Spinal cord (tissue), 10 donors: ENCODE data around the gene CYFIP1. TPM values are rescaled to one million over a fixed set of nuclear protein-coding genes. Genes with fewer than 3 reads are reported as not detected.

Experiments
- DNase-seq, 6 donors: peaks; one replicate each; pipeline versions ENCODE4 v3.0.0 to v3.0.0-alpha.2; 2013 to 2015; ENCODE audit warnings: low spot score in 6 of 6, low read depth in 4 of 6
- H3K27ac ChIP-seq: one replicate; pipeline ENCODE4 v1.5.1; 2013; ENCODE audit warnings: low read depth, low read length, control low read depth
- H3K27me3 ChIP-seq: one replicate; pipeline ENCODE4 v1.6.1; 2013; ENCODE audit warnings: low read length; ENCODE audit not compliant: control insufficient read depth, insufficient read depth
- H3K36me3 ChIP-seq: one replicate; pipeline ENCODE4 v1.6.1; 2013; ENCODE audit warnings: low read length; ENCODE audit not compliant: control insufficient read depth, insufficient read depth
- H3K4me1 ChIP-seq: one replicate; pipeline ENCODE4 v1.6.1; 2013; ENCODE audit warnings: low read length; ENCODE audit not compliant: control insufficient read depth, insufficient read depth
- H3K4me3 ChIP-seq: one replicate; pipeline ENCODE4 v1.5.1; 2013; ENCODE audit warnings: low read depth, low read length, control low read depth
- H3K9me3 ChIP-seq: one replicate; pipeline ENCODE4 v1.6.1; 2013; ENCODE audit warnings: low read length; ENCODE audit not compliant: control insufficient read depth, insufficient read depth
- WGBS: methylation state at CpG from one replicate; pipeline ENCODE4 v1.1.5; 2013; ENCODE audit warnings: missing lambda C conversion rate; ENCODE audit not compliant: insufficient coverage; 5-methylcytosine and 5-hydroxymethylcytosine counted together
- polyA plus RNA-seq, 2 donors: library from polyadenylated mRNA; unstranded; fragments of 120-200 nt; gene quantifications; one replicate each; pipeline ENCODE4 v1.2.1, GENCODE V29; 2013; ENCODE audit not compliant: insufficient read length in 2 of 2
- total RNA-seq, 2 donors: library from RNA; depleted of rRNA in 1 of 2; stranded (reverse); fragments of 120-200 nt in 1 of 2; fragments of >200 nt in 1 of 2; gene quantifications; one replicate each; pipeline versions ENCODE4 v1.2.3 to v1.2.4, GENCODE V29; 2013 to 2014
- donor health status: healthy.

CYFIP1 gene
- total and polyA plus RNA-seq, 4 donors: 81.4 to 98.9 (median 88.7) TPM

- no peak overlapping the region for H3K27ac ChIP-seq
Observed at GRCh38 chr15:22973286-22973685, 6.9 kb downstream of the CYFIP1 start.

GRCh38 chr15:22969489-22969888, 10.7 kb downstream of the CYFIP1 start:
- no CpG with 5 or more reads among the region's 3 CpGs for WGBS
- DNase-seq: no peak
- H3K4me1 ChIP-seq: peaks cover 12% of the 10 kb centered on the region
- peaks cover 5% of the 10 kb centered on the region for H3K9me3 ChIP-seq
- H3K36me3 ChIP-seq: no peaks in the 10 kb centered on the region
- H3K27ac ChIP-seq: no peak overlapping the region
- no peaks in the 10 kb centered on the region for H3K27me3 ChIP-seq
- H3K4me3 ChIP-seq: no peak overlapping the region

More at GRCh38 chr15:22973286-22973685, 6.9 kb downstream of the CYFIP1 start:
- H3K27me3 ChIP-seq: no peaks in the 10 kb centered on the region
- no peak overlapping the region for H3K4me3 ChIP-seq
- 74% methylated on average over 3 of the region's 5 CpGs for WGBS
- H3K36me3 ChIP-seq: no peaks in the 10 kb centered on the region
- no peaks in the 10 kb centered on the region for H3K4me1 ChIP-seq
- peaks cover 5% of the 10 kb centered on the region for H3K9me3 ChIP-seq
- DNase-seq: no peak

GRCh38 chr15:22968366-22968765, 11.8 kb downstream of the CYFIP1 start:
- Histone ChIP-seq H3K36me3 (no peaks in the 10 kb centered on the region), H3K9me3 (peaks cover 5% of the 10 kb centered on the region), H3K4me3 (no peak overlapping the region), H3K27me3 (no peaks in the 10 kb centered on the region), H3K27ac (no peak overlapping the region), H3K4me1 (peaks cover 16% of the 10 kb centered on the region)
- WGBS: 75% methylated on average over 5 of the region's 5 CpGs
- DNase-seq: no peak

GRCh38 chr15:22967084-22967770, 12.9 kb downstream of the CYFIP1 start:
- WGBS: 89% methylated on average over 11 of the region's 15 CpGs
- peaks cover 19% of the 10 kb centered on the region for H3K4me1 ChIP-seq
- H3K27ac ChIP-seq: no peak overlapping the region
- no peak for DNase-seq
- H3K36me3 ChIP-seq: no peaks in the 10 kb centered on the region
- H3K9me3 ChIP-seq: peaks cover 5% of the 10 kb centered on the region
- no peaks in the 10 kb centered on the region for H3K27me3 ChIP-seq
- H3K4me3 ChIP-seq: no peak overlapping the region

- 77% methylated on average over 14 of the region's 20 CpGs for WGBS
- H3K4me3 ChIP-seq: no peak overlapping the region
Observed at GRCh38 chr15:22966321-22967083, 13.7 kb downstream of the CYFIP1 start.

GRCh38 chr15:22963641-22964040, 16.5 kb downstream of the CYFIP1 start:
- no peak for DNase-seq
- H3K27ac ChIP-seq: no peak overlapping the region
- no peaks in the 10 kb centered on the region for H3K27me3 ChIP-seq
- peaks cover 8% of the 10 kb centered on the region for H3K36me3 ChIP-seq
- no peak overlapping the region for H3K4me3 ChIP-seq
- H3K4me1 ChIP-seq: peaks cover 38% of the 10 kb centered on the region
- WGBS: 79% methylated on average over 8 of the region's 12 CpGs
- no peaks in the 10 kb centered on the region for H3K9me3 ChIP-seq

More at GRCh38 chr15:22966321-22967083, 13.7 kb downstream of the CYFIP1 start:
- Histone ChIP-seq H3K4me1 (peaks cover 19% of the 10 kb centered on the region), H3K27ac (no peak overlapping the region), H3K27me3 (no peaks in the 10 kb centered on the region), H3K9me3 (peaks cover 5% of the 10 kb centered on the region), H3K36me3 (no peaks in the 10 kb centered on the region)
- DNase-seq: peak in 1 of 6 donors; percentile 45

DNA sequence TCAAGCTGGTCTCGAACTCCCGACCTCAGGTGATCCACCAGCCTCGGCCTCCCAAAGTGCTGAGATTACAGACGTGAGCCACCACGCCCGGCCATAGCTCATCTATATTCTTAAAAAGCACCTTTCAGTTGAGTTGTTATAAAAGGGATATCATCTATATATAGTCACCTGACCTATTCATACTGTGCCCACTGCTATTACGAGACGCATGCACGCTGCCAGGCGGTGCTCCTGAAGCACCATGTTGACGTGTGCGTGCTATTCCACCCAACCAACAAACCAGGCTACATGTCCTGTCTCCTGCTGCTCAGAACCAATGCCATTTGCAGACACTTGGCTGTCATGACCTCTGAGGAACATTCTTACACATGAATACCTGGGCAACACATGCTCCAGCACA, 17.6 kb downstream of the CYFIP1 start:
- H3K36me3 ChIP-seq: peaks cover 8% of the 10 kb centered on the region
- no peak for DNase-seq
- H3K4me3 ChIP-seq: no peak overlapping the region
- peaks cover 38% of the 10 kb centered on the region for H3K4me1 ChIP-seq
- 99% methylated on average over 6 of the region's 12 CpGs for WGBS
- no peaks in the 10 kb centered on the region for H3K9me3 ChIP-seq
- no peaks in the 10 kb centered on the region for H3K27me3 ChIP-seq
- H3K27ac ChIP-seq: no peak overlapping the region

DNA sequence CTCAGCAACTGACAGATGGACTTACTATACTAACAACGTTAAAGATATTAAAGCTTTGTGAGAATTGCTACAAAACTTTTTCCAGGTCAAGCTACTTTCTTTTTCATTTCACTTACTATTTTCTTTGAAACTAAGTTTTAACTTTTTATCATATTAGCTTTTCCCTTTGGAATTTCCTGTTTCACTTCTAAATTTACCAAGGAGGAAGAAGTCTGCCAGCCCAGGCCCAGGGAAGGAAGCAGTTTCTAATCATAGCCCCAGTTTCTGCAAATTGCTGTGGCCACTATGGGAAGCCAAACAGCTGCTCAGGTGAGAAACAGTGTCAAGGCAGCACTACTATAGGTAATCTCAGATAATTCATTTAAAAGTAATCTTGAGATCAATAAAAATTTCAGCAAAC, 18.4 kb downstream of the CYFIP1 start:
- Histone ChIP-seq H3K4me1 (peaks cover 38% of the 10 kb centered on the region), H3K27ac (peak overlapping the region; percentile 40), H3K27me3 (no peaks in the 10 kb centered on the region), H3K4me3 (no peak overlapping the region), H3K9me3 (no peaks in the 10 kb centered on the region), H3K36me3 (peaks cover 8% of the 10 kb centered on the region)
- DNase-seq: no peak
- no CpG with 5 or more reads among the region's 1 CpG for WGBS

GRCh38 chr15:22960556-22960955, 19.6 kb downstream of the CYFIP1 start:
- WGBS: 92% methylated on average over 2 of the region's 8 CpGs
- H3K9me3 ChIP-seq: no peaks in the 10 kb centered on the region
- DNase-seq: no peak
- H3K4me1 ChIP-seq: peaks cover 49% of the 10 kb centered on the region
- no peak overlapping the region for H3K27ac ChIP-seq
- no peaks in the 10 kb centered on the region for H3K27me3 ChIP-seq
- H3K36me3 ChIP-seq: peaks cover 10% of the 10 kb centered on the region
- H3K4me3 ChIP-seq: no peak overlapping the region

DNA sequence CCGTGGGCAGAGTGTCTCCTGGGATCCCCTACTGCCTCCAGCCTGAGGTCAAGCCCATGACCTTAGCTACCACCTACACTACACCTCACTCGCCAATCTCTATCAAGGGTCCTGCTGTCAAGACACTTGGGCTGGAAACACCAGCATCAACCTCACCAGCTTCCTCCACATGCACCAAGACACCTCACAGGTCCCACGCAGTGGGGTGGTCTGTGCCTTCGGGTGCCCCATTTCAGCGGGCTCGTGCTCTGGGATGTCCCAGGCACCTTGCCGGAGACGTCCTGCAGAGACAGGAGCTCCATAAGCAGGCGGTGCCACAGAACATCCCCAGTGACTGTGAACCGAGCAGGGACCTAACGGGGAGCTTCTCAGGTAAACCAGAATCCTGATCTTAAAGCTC, 20.0 kb downstream of the CYFIP1 start:
- Histone ChIP-seq H3K4me1 (peaks cover 49% of the 10 kb centered on the region), H3K27me3 (no peaks in the 10 kb centered on the region), H3K4me3 (no peak overlapping the region), H3K36me3 (peaks cover 10% of the 10 kb centered on the region), H3K27ac (no peak overlapping the region), H3K9me3 (no peaks in the 10 kb centered on the region)
- 92% methylated on average over 11 of the region's 11 CpGs for WGBS
- DNase-seq: no peak
